IMR-90 (cell line): ENCODE results near the gene FAXC. TPM values are rescaled to one million over a fixed set of nuclear protein-coding genes. Genes with fewer than 3 reads are reported as not detected.

Experiments used
- ATAC-seq: fragments of 200-7000 bp; cut with Tn5 transposase; 2 replicates; pipeline ENCODE4 v1.9.1; 2020; ENCODE audit warnings: low read depth, mild to moderate bottlenecking, moderate library complexity
- BruUV-seq: library from RNA; stranded (reverse); fragments of 400-500 nt; replicated peaks from 2 replicates; lab custom pipeline; 2021; lab: Mats Ljungman, UMichigan
- CTCF ChIA-PET: fragments of 300-600 bp; formaldehyde crosslinking; extraction: SDS; loops from one replicate; lab custom pipeline; 2021; ENCODE audit warnings: antibody characterized with exemption; lab: Yijun Ruan, JAX
- POLR2A ChIA-PET: fragments of 300-600 bp; sonication (Branson Sonifier 250); formaldehyde crosslinking; loops from one replicate; lab custom pipeline; 2022; ENCODE audit warnings: antibody characterized with exemption; ENCODE audit not compliant: unreplicated experiment; lab: Charles Lee
- DNase-seq: peaks from one replicate; pipeline ENCODE4 v3.0.0; 2013
- H2AFZ ChIP-seq: replicated peaks from 2 replicates; pipeline ENCODE3; 2013; ENCODE audit warnings: low read length, mild to moderate bottlenecking; ENCODE audit not compliant: poor library complexity
- H2AK5ac ChIP-seq: 2 replicates; pipeline ENCODE4 v1.6.1; 2013; ENCODE audit warnings: low read depth, low read length, inconsistent platforms
- H2AK9ac ChIP-seq: replicated peaks from 2 replicates; pipeline ENCODE3; 2013; ENCODE audit warnings: mild to moderate bottlenecking, low read depth, low read length, moderate library complexity; ENCODE audit not compliant: poor library complexity
- H2BK120ac ChIP-seq: 2 replicates; pipeline ENCODE4 v1.6.1; 2013; ENCODE audit warnings: low read depth, low read length, inconsistent platforms
- H2BK15ac ChIP-seq: 3 replicates; pipeline ENCODE4 v1.6.1; 2013; ENCODE audit warnings: low read depth, low read length, inconsistent platforms
- H2BK20ac ChIP-seq: 2 replicates; pipeline ENCODE4 v1.6.1; 2013; ENCODE audit warnings: low read depth, mild to moderate bottlenecking, inconsistent platforms, low read length, moderate library complexity
- H2BK5ac ChIP-seq: 2 replicates; pipeline ENCODE4 v1.6.1; 2013; ENCODE audit warnings: mild to moderate bottlenecking, low read depth, low read length, inconsistent platforms; ENCODE audit not compliant: poor library complexity, severe bottlenecking
- H3K14ac ChIP-seq: replicated peaks from 2 replicates; pipeline ENCODE4 v1.6.1; 2013; ENCODE audit warnings: low read depth, low read length, inconsistent platforms
- H3K18ac ChIP-seq: 2 replicates; pipeline ENCODE4 v1.6.1; 2013; ENCODE audit warnings: low read depth, low read length, control low read depth
- H3K23ac ChIP-seq: 2 replicates; pipeline ENCODE4 v1.6.1; 2013; ENCODE audit warnings: low read depth, low read length, inconsistent platforms
- H3K27ac ChIP-seq: 2 replicates; pipeline ENCODE4 v1.5.1; 2013; ENCODE audit warnings: mild to moderate bottlenecking, control low read depth, low read length; ENCODE audit not compliant: insufficient read depth
- H3K27me3 ChIP-seq: 2 replicates; pipeline ENCODE4 v1.6.1; 2013; ENCODE audit warnings: low read length; ENCODE audit not compliant: control insufficient read depth, insufficient read depth
- H3K36me3 ChIP-seq: 2 replicates; pipeline ENCODE4 v1.6.1; 2013; ENCODE audit warnings: low read length, mixed read lengths; ENCODE audit not compliant: control insufficient read depth, insufficient read depth
- H3K4ac ChIP-seq: 2 replicates; pipeline ENCODE4 v1.6.1; 2013; ENCODE audit warnings: low read depth, low read length, inconsistent platforms
- H3K4me1 ChIP-seq: 2 replicates; pipeline ENCODE4 v1.6.1; 2013; ENCODE audit warnings: low read length, mixed read lengths; ENCODE audit not compliant: control insufficient read depth, insufficient read depth
- H3K4me2 ChIP-seq: 2 replicates; pipeline ENCODE4 v1.6.1; 2013; ENCODE audit warnings: low read depth, mild to moderate bottlenecking, control low read depth, low read length, moderate library complexity
- H3K4me3 ChIP-seq: 2 replicates; pipeline ENCODE4 v1.5.1; 2013; ENCODE audit warnings: low read depth, mild to moderate bottlenecking, control low read depth, low read length, moderate library complexity; ENCODE audit not compliant: insufficient read depth
- H3K56ac ChIP-seq: 2 replicates; pipeline ENCODE4 v1.6.1; 2013; ENCODE audit warnings: low read length, inconsistent platforms; ENCODE audit not compliant: insufficient read depth; ENCODE audit errors: extremely low read depth
- H3K79me1 ChIP-seq, 2 experiments: 2 replicates each; pipeline ENCODE4 v1.6.1; 2013; ENCODE audit warnings: low read length in 2 of 2, inconsistent platforms in 1 of 2, low read depth in 1 of 2
- H3K9ac ChIP-seq: 2 replicates; pipeline ENCODE4 v1.6.1; 2013; ENCODE audit warnings: low read depth, low read length, control low read depth
- H3K9me1 ChIP-seq: 2 replicates; pipeline ENCODE4 v1.6.1; 2013; ENCODE audit warnings: low read length, inconsistent platforms; ENCODE audit not compliant: insufficient read depth
- H3K9me3 ChIP-seq: 2 replicates; pipeline ENCODE4 v1.6.1; 2013; ENCODE audit warnings: low read length; ENCODE audit not compliant: control insufficient read depth, insufficient read depth
- H4K20me1 ChIP-seq: 2 replicates; pipeline ENCODE4 v1.6.1; 2013; ENCODE audit warnings: low read length, inconsistent platforms; ENCODE audit not compliant: insufficient read depth
- H4K5ac ChIP-seq: 2 replicates; pipeline ENCODE4 v1.6.1; 2013; ENCODE audit warnings: mild to moderate bottlenecking, low read depth, low read length, control low read depth
- H4K8ac ChIP-seq, 2 experiments: 2 replicates each; pipeline ENCODE4 v1.6.1; 2013; ENCODE audit warnings: low read depth in 2 of 2, low read length in 2 of 2, control low read depth in 1 of 2, inconsistent platforms in 1 of 2
- H4K91ac ChIP-seq: 2 replicates; pipeline ENCODE4 v1.6.1; 2013; ENCODE audit warnings: low read depth, low read length, inconsistent platforms; ENCODE audit not compliant: insufficient read depth
- BHLHE40 ChIP-seq: fragments of 150-350 bp; IDR thresholded peaks from 2 replicates; pipeline ENCODE4 v1.6.1; 2016; ENCODE audit warnings: mild to moderate bottlenecking, low read depth, low read length
- CEBPB ChIP-seq: IDR thresholded peaks from 2 replicates; pipeline ENCODE4 v1.6.1; 2012; ENCODE audit warnings: low read depth, low read length, improper control_type of control experiment
- CHD1 ChIP-seq: IDR thresholded peaks from 2 replicates; pipeline ENCODE4 v1.6.1; 2012; ENCODE audit warnings: low read depth, low read length, improper control_type of control experiment
- FOS ChIP-seq: fragments of 150-350 bp; IDR thresholded peaks from 2 replicates; pipeline ENCODE4 v1.6.1; 2016; ENCODE audit warnings: low read depth, low read length
- MAFK ChIP-seq: IDR thresholded peaks from 2 replicates; pipeline ENCODE4 v1.6.1; 2012; ENCODE audit warnings: low read depth, low read length, improper control_type of control experiment
- MAZ ChIP-seq: IDR thresholded peaks from 2 replicates; pipeline ENCODE4 v1.6.1; 2012; ENCODE audit warnings: low read depth, mild to moderate bottlenecking, low read length, improper control_type of control experiment, moderate library complexity, borderline replicate concordance
- MXI1 ChIP-seq: IDR thresholded peaks from 2 replicates; pipeline ENCODE4 v1.6.1; 2012; ENCODE audit warnings: low read depth, mild to moderate bottlenecking, low read length, moderate library complexity, borderline replicate concordance
- NFE2L2 ChIP-seq: fragments of 150-350 bp; IDR thresholded peaks from 2 replicates; pipeline ENCODE4 v1.6.1; 2016; ENCODE audit warnings: low read depth, mild to moderate bottlenecking, low read length
- POLR2A ChIP-seq: IDR thresholded peaks from 2 replicates; pipeline ENCODE4 v1.6.1; 2012; ENCODE audit warnings: mild to moderate bottlenecking, low read depth, low read length
- RAD21 ChIP-seq: IDR thresholded peaks from 2 replicates; pipeline ENCODE4 v1.6.1; 2012; ENCODE audit warnings: low read length, improper control_type of control experiment
- RCOR1 ChIP-seq: IDR thresholded peaks from 2 replicates; pipeline ENCODE4 v1.6.1; 2012; ENCODE audit warnings: mild to moderate bottlenecking, low read length, improper control_type of control experiment; ENCODE audit not compliant: insufficient replicate concordance
- RFX5 ChIP-seq: IDR thresholded peaks from 2 replicates; pipeline ENCODE4 v1.8.0; 2012; ENCODE audit warnings: low read depth, mild to moderate bottlenecking, low read length, moderate library complexity
- SMC3 ChIP-seq: fragments of 150-350 bp; IDR thresholded peaks from 2 replicates; pipeline ENCODE4 v1.6.1; 2016; ENCODE audit warnings: low read depth, mild to moderate bottlenecking, antibody characterized with exemption, low read length, moderate library complexity
- whole genome bisulfite sequencing, 2 experiments: methylation state at CpG; one replicate each; pipeline versions ENCODE4 v1.1.5 to v1.1.7; 2013; ENCODE audit warnings: missing lambda C conversion rate in 2 of 2; ENCODE audit not compliant: insufficient read length in 1 of 2; ENCODE audit errors: extremely low coverage in 2 of 2; 5-methylcytosine and 5-hydroxymethylcytosine counted together
- dilution Hi-C: fragments of 300-500 bp; cut with HindIII; formaldehyde crosslinking; loops from one replicate; pipeline ENCODE4 v1.14.3; 2018; ENCODE audit warnings: low sequenced_read_pairs; ENCODE audit not compliant: unreplicated experiment
- in situ Hi-C: fragments of 300-500 bp; cut with MboI; formaldehyde crosslinking; loops from 3 replicates; pipeline ENCODE4 v1.14.3; 2019; ENCODE audit warnings: low sequenced_read_pairs, inconsistent platforms, mixed read lengths
- intact Hi-C: fragments of 100-400 bp; cut with micrococcal nuclease; formaldehyde crosslinking; loops from 2 replicates; pipeline ENCODE4 v1.10.0; 2022
- polyA plus RNA-seq, 3 experiments: library from polyadenylated mRNA; depleted of rRNA; stranded (reverse); fragments of >200 nt; gene quantifications; 2 replicates each; pipeline ENCODE4 v1.2.3, GENCODE V29; 2012; ENCODE audit warnings: low replicate concordance in 1 of 3
- total RNA-seq: library from RNA; depleted of rRNA; stranded (reverse); fragments of >200 nt; gene quantifications from 2 replicates; pipeline ENCODE4 v1.2.3, GENCODE V29; 2012
- TF ChIP-seq, protein P1 (sequence below): fragments of 150-350 bp; IDR thresholded peaks from 2 replicates; pipeline ENCODE4 v1.6.1; 2017; ENCODE audit warnings: mild to moderate bottlenecking, antibody characterized with exemption, low read length, low read depth
- TF ChIP-seq, protein P2 (sequence below): conservative IDR thresholded peaks from 2 replicates; pipeline ENCODE4 v1.5.1; 2012; ENCODE audit warnings: mild to moderate bottlenecking, low read depth, low read length, improper control_type of control experiment
- TF ChIP-seq, protein P3 (sequence below): fragments of 150-350 bp; IDR thresholded peaks from 2 replicates; pipeline ENCODE4 v1.6.1; 2016; ENCODE audit warnings: low read depth, mild to moderate bottlenecking, low read length, moderate library complexity, borderline replicate concordance

FAXC gene
- total and polyA plus RNA-seq, 2 of the 4 experiments (the other 2 are of a cell fraction) = 1.1 to 2.7 TPM

DNA sequence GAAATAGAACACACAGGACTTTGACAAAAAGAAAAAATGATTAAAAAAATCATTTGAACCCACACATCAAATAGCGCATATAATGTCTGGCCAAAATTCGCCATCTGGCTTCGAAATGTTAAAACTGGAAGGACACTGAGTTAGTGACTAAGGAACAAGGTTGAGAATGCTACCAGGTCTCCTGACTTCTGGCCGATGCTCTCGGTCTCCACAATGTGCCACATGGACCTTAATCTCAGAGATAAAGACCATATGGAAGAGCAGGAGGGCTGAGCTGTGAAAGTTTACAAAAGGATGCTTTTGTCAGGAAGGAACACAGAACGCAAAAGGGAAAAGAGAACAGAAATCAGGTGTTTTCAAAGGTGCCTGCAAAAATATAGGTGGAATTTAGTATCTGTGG, 54.7 kb downstream of the FAXC start:
- no peak overlapping the region for H3K4me3 ChIP-seq
- no peak overlapping the region for H3K23ac ChIP-seq
- no peak overlapping the region for H3K4ac ChIP-seq
- no peak for DNase-seq
- H3K14ac ChIP-seq = no peak overlapping the region
- H3K4me1 ChIP-seq = no peaks in the 10 kb centered on the region
- in situ Hi-C loops (no loop called here), dilution Hi-C loops (no loop called here), intact Hi-C loops (no loop called here)
- H3K9me3 ChIP-seq = no peaks in the 10 kb centered on the region
- no peaks in the 10 kb centered on the region for H4K20me1 ChIP-seq
- H3K56ac ChIP-seq = no peak overlapping the region
- no peak overlapping the region for H4K91ac ChIP-seq
- H3K9ac ChIP-seq = no peak overlapping the region
- H2AFZ ChIP-seq = no peak overlapping the region
- H4K8ac ChIP-seq = no peak overlapping the region
- H2BK5ac ChIP-seq = no peak overlapping the region
- H2BK20ac ChIP-seq = no peak overlapping the region
- H3K36me3 ChIP-seq = no peaks in the 10 kb centered on the region
- no peak for TF ChIP-seq CEBPB
- TF ChIP-seq RAD21 = no peak
- no peak for TF ChIP-seq MAZ
- TF ChIP-seq, protein P1, sequence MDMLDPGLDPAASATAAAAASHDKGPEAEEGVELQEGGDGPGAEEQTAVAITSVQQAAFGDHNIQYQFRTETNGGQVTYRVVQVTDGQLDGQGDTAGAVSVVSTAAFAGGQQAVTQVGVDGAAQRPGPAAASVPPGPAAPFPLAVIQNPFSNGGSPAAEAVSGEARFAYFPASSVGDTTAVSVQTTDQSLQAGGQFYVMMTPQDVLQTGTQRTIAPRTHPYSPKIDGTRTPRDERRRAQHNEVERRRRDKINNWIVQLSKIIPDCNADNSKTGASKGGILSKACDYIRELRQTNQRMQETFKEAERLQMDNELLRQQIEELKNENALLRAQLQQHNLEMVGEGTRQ = no peak
- TF ChIP-seq CHD1 = no peak
- no peak for TF ChIP-seq BHLHE40
- no peak for TF ChIP-seq RFX5
- no peak for TF ChIP-seq POLR2A
- TF ChIP-seq MAFK = no peak
- TF ChIP-seq, protein P2, sequence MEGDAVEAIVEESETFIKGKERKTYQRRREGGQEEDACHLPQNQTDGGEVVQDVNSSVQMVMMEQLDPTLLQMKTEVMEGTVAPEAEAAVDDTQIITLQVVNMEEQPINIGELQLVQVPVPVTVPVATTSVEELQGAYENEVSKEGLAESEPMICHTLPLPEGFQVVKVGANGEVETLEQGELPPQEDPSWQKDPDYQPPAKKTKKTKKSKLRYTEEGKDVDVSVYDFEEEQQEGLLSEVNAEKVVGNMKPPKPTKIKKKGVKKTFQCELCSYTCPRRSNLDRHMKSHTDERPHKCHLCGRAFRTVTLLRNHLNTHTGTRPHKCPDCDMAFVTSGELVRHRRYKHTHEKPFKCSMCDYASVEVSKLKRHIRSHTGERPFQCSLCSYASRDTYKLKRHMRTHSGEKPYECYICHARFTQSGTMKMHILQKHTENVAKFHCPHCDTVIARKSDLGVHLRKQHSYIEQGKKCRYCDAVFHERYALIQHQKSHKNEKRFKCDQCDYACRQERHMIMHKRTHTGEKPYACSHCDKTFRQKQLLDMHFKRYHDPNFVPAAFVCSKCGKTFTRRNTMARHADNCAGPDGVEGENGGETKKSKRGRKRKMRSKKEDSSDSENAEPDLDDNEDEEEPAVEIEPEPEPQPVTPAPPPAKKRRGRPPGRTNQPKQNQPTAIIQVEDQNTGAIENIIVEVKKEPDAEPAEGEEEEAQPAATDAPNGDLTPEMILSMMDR = no peak
- TF ChIP-seq, protein P3, sequence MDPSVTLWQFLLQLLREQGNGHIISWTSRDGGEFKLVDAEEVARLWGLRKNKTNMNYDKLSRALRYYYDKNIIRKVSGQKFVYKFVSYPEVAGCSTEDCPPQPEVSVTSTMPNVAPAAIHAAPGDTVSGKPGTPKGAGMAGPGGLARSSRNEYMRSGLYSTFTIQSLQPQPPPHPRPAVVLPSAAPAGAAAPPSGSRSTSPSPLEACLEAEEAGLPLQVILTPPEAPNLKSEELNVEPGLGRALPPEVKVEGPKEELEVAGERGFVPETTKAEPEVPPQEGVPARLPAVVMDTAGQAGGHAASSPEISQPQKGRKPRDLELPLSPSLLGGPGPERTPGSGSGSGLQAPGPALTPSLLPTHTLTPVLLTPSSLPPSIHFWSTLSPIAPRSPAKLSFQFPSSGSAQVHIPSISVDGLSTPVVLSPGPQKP = no peak
- no peak for TF ChIP-seq MXI1
- TF ChIP-seq NFE2L2 = no peak
- TF ChIP-seq RCOR1 = no peak
- TF ChIP-seq FOS = no peak
- no peak for TF ChIP-seq SMC3
- no peak overlapping the region for H3K18ac ChIP-seq
- H3K4me2 ChIP-seq = no peak overlapping the region
- WGBS, 2 experiments = 100% methylated on average over 2 of the region's 6 CpGs; no CpG with 5 or more reads in 1 of the 2 experiments
- no peak overlapping the region for H2BK15ac ChIP-seq
- H2AK9ac ChIP-seq = no peak overlapping the region
- ChIA-PET POLR2A (no interaction called here), CTCF (no interaction called here)
- ATAC-seq = no peak
- peaks cover 6% of the 10 kb centered on the region; the same call in 1 of the 2 replicates for H3K9me1 ChIP-seq
- no peak overlapping the region for H4K5ac ChIP-seq
- no peak overlapping the region for H2AK5ac ChIP-seq
- no peak overlapping the region for H2BK120ac ChIP-seq
- H3K27ac ChIP-seq = no peak overlapping the region
- no peaks in the 10 kb centered on the region for H3K27me3 ChIP-seq
- H3K79me1 ChIP-seq = no peaks in the 10 kb centered on the region
- no TSS peak for BruUV-seq
